Measurements from ENCODE around the gene DPYD.
"Not testable (repeated sequence)": the region's sequence is repeated elsewhere in the genome, so short reads cannot be mapped to it uniquely, and the experiment has no call there.

The DPYD gene

GRCh38 chr1:97262842-97263241 lies 658.0 kb downstream of the DPYD start:
- DNase-seq: no peak

GRCh38 chr1:97258597-97258996 lies 662.2 kb downstream of the DPYD start:
- no peak for DNase-seq

GRCh38 chr1:97254731-97255463 lies 665.9 kb downstream of the DPYD start:
- DNase-seq: no peak

DNA sequence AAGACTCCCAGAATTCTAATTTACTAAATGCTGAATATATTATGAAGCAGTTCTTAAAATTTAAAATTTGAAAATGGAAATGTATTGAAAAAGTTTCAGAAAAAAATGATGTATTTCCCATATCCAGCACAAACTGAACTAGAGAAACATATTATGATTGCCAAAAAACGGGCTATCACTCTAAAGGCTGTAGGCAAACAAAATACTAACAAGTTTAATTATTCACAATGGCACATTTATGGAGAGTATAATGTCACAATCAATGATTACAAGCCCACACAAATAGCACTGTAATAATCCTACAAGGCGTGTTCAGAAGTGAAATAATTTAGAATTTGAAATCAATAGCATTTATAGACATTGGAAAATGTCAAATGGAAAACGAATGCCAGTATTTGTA lies 667.9 kb downstream of the DPYD start:
- no peak for DNase-seq

- DNase-seq: peak; percentile 79
Observed at GRCh38 chr1:97252076-97252475, 668.8 kb downstream of the DPYD start.

DNA sequence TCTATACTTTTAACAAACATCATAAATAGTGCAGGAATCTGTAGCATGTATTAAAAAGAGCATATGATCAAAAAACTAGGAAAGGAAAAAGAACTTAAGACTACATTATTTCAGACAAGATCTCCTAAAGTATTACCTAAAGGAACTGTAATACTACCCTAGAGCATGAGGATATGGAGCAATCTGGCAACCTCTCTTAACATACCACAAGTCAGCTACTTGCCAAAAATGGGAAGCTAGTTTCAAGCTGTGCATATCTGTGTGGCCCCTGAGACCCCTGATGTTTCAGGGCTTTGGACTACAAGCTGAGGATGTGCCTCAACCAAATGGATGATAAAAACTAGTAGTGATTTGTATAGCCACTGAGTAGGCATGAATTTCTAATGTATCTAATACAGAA lies 673.6 kb downstream of the DPYD start:
- peak; percentile 12 for DNase-seq

- DNase-seq: no peak
Observed at GRCh38 chr1:97245682-97246081, 675.2 kb downstream of the DPYD start.

- no peak for DNase-seq
Observed at GRCh38 chr1:97245026-97245425, 675.8 kb downstream of the DPYD start.

GRCh38 chr1:97243973-97244560 lies 676.8 kb downstream of the DPYD start:
- peak; percentile 36 for DNase-seq

DNA sequence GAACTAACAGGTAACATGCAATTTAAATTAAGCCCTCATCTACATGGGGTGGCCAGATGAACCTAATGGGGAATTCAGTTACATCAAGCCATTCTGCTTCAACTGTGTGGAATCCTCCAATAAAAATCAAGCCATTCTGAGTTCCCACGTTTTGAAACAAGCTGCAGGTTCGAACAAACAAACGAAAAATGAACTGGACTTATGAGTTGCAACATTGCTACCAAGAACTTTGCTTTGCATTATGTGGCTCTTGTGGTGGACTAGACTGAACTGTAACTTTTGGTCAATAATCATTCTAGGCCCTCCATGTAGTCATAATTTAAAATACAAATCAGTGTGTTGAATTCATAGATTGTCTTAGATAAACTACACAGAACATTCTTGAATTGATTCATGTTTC lies 682.0 kb downstream of the DPYD start:
- DNase-seq: no peak

GRCh38 chr1:97231354-97231753 lies 689.5 kb downstream of the DPYD start:
- not testable (repeated sequence) for DNase-seq

- DNase-seq: no peak
Observed at GRCh38 chr1:97212671-97213070, 708.2 kb downstream of the DPYD start.

GRCh38 chr1:97210307-97210706 lies 710.5 kb downstream of the DPYD start:
- no peak for DNase-seq

- peak; percentile 40 for DNase-seq
Observed at GRCh38 chr1:97209381-97209957, 711.4 kb downstream of the DPYD start.

DNA sequence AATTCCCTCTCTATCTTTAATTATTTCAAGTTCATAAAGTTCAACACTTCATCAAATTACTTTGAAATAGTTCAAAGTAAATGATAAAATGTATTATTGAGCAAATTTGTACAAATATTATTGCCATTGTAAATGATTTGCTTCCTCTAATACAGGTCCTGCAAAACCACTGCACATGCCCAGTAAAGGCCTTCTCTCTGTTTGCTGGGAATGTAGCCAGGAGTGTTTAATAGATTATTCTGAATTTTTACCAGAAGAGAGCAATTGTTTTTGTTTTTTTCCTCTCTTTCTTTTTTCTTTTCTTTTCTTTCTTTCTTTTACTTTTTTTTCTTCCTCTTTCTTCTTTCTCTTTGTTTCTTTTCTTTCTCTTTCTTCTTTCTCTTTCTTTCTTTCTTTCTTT lies 713.0 kb downstream of the DPYD start:
- no peak for DNase-seq

DNA sequence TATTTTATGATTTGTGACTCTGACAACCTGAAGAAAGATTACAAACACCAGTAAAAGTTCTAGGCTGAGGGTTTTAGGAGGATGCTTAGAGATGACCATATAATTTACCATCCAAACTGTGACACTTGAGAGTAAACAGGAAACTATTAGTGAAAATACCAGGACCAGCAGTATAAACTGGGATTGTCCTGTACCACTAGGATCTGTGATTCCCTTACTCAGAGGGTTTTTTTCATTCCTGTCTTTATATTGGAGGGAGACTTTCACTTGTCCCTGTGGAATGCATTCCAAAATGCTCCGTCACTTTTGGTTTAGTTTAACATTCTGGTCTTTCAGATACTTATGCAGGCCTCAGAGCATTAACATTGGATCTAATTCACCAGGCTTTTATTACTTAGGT lies 716.4 kb downstream of the DPYD start:
- no peak for DNase-seq

DNA sequence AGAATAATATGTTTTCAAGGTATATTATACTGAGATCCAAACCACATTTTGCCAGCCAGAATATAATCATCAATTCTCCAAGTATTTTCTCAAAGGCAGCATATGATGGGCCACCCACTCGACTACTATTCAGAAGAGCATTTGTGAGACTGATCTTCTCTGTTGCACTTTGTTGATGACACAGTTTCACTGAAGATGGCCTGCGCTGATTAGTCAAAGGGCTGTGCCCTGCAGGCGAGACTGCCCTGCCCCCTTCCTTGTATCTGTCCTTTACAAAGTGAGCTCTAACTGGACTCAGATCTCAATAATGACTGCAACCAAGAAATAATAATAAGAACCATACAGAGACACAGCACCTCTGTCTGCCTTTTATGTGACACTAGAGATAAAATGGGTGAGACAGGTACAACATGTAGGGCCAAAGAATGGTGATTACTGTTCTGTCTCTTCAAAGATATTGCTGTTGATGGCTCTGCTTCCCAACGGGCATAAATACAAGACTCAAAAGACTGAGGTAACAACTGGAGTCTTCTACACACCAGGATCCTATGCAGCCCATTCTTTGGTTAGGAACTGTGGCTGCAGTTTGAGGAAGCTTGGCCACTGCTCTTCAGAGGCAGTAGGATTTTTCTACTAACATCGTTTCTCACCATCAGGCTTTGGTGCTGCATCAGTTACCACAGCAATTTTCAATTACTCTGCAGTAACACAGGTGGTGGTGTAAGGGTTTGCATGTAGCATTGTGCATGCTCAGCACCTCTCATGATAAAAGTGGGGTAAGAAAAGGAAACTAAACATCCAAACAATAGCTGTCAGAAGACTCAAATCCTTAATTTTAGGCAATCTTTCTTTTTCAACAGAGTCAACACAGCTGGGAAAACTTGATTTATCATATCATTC lies 718.1 kb downstream of the DPYD start:
- no peak for DNase-seq

DNA sequence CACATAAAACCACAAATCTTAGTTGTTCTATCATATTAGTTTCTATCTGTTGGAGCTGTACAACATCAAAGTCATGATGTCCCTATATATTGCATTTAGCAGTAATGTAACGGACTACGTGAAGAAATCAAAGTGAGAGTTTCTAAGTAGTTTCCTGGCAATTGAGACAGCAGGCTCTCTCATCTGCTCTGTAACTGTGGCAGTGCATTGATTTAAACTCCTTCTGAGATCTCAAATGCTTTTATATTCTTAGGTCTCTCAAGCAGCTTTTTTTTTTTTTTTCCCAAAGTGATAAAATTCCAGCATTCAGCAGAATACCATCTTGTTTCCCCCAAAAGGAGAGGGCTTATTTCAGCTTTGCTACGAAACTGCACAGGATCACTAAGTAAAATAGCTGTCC lies 719.2 kb downstream of the DPYD start:
- no peak for DNase-seq

DNA sequence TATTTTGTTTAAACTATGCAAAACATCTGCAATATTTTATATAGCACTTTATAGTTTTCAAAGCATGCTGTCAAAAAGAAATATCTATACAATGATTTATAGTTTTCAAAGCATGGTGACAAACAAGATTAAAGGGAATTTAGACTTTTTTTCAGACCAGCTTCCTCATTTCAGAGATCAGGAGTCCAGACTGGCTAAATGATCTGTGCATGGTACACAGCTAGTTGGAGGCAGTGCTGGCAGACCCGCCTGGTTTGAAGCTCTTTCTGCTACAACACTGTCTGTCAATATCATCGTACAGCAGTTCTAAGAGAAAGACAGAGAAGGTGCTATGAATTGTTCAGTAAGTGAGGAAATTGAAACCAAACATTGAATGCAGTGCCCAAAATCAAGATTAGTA lies 720.2 kb downstream of the DPYD start:
- no peak for DNase-seq

- DNase-seq: no peak
Observed at GRCh38 chr1:97196825-97197516, 723.9 kb downstream of the DPYD start.

GRCh38 chr1:97192872-97193572 lies 727.8 kb downstream of the DPYD start:
- DNase-seq: peak; percentile 94

DNA sequence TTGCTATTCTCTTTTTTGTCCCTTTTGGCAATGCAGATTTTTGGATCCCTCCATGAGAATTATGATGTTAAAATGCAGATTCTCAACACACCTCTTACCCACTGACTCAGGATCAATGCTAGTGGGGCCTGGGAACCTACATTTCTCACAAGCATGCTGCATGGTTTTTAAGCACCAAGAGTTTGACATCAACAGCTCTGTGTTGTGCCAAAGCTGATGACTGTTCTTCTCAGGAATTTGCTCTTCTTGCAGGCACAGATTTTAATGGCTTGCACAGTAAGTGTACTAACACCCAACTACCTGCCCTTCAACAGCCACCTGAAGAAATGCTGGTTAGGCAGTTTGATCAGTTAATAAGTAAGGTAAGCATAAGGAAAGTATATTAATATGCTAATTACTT lies 730.5 kb downstream of the DPYD start:
- peak; percentile 52 for DNase-seq

Data from HCEC 1CT (cell line).